NCI-H2227 treated with DMSO at 0.1 percent for 48 hours (cell line): ENCODE data around the gene B9D2.

Experiments
- DNase-seq: peaks from one replicate; lab custom pipeline; 2025; lab: John Stamatoyannopoulos, UW

Gene B9D2

DNA sequence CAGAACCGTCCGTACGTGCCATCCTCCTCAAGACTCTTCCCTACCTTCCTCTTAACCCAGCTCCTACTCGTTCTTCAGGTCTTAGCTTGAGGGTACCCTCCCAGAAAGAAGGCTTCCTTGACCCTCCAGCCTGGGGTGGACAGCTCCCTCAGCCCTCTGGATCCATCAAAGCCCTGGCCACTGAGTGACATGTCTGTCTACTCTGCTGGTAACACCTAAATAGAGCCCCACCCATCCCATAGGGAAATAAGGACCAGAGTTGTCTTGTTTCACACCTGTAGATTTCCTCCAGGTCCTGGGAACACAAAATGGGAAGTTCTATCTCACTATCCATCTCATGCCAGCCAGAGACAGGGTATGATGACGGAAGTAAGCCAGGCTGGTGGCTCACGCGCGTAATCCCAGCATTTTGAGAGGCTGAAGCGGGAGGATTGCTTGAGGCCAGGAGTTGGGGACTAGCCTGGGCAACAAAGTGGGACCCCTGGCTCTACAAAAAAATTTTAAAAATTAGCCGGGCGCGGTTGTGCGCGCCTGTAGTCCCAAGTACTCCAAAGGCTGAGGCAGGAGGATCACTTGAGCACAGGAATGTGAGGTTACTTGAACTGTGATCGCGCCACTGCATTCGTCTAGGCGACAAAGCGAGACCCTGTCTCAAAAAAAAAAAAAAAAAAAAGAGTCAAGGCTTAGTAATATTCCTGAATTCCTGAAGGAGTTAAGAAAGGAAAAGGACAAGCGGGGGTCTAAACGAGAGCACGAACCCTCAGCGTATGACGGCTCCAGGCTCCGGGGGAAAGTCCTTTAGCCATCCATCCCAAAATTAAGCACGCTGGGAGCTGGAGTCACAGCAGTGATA, 54.5 kb downstream of the B9D2 start:
- no peak for DNase-seq

DNA sequence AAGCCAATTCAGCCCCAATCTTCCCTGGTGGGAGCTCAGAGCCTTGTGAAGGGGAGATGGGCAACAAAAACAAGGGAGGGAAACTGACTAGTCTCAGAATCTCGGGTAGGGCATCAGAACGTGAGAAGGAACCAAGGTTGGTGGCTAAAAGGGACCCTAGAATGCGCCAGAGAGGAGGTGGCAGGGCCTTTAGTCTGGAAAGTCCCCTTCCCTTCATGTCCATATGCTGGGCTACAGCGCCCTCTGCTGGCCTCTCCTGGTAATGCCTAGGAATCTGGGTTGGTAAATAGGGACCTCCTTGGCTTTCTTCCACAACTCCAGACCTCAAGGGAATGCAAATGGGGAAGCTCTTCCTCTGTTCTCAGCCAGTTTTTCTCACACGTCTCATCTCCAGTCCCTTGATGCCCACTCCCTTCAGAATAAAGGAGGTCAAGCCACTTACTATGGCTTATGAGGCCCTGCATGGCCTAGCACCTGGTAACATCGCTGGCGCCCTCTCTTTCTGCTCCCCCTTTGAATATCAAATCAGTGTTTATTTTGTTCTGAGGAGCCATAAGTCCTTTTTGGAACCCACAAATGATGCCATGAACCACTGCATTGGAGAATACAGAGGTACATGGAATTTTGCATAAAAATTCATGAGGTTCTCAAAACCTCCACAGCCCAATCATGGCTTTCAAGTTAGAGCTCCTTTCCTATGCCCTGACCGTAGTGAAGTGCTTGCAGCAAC, 55.3 kb downstream of the B9D2 start:
- peak; percentile 97 for DNase-seq

- no peak for DNase-seq
Observed at GRCh38 chr19:41307954-41308449, 55.9 kb downstream of the B9D2 start.

- DNase-seq: no peak
Observed at GRCh38 chr19:41307090-41307875, 56.7 kb downstream of the B9D2 start.

GRCh38 chr19:41305927-41306793, 57.8 kb downstream of the B9D2 start:
- no peak for DNase-seq

GRCh38 chr19:41304706-41305483, 59.1 kb downstream of the B9D2 start:
- DNase-seq: no peak
